T-helper 1 cell (primary cell): ENCODE measurements around the gene CDH4.

Source experiments
- DNase-seq, 5 donors: peaks; one replicate each; pipeline ENCODE4 v3.0.0-alpha.2; 2012 to 2020

The CDH4 gene

GRCh38 chr20:61588411-61589385 is 336.6 kb downstream of the CDH4 start:
- no peak for DNase-seq

DNA sequence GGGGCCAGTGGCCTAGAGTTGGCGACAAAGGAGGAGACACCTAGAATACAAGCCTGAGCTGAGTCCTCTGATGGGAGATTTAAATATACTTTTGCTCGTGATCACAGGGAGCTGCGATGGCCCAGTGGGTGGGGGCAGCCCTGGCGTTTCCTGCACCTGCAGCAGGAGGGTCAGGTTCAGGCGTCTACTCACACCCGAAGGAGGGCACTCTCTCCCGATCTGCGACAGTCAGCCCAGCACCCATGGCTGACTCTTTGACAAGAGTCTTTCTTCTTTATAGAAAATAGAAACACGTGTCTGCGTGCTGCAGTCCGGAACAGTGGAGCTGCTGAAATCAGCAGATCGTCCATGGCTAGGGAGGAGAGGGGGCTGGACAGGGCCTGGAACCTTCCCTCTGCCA is 338.2 kb downstream of the CDH4 start:
- DNase-seq, result no peak

DNA sequence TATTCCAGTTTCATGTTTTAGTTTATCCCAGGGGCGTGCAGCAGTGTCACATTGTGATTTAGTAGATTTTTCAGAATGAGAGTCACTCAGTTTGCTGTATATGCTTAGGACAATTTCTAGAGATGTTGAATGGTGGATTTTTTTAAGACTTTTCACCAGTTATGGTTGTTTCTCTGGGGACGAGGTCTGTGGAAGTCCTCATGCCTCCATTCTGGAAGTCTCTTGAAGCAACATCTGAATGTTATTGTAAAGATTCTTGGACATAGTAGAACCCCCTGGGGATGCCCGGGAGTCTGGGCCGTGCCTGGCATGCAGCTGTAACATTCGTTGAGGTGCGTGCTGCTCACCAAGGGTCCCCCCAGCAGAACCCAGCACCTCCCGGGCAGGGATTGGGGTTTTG is 341.5 kb downstream of the CDH4 start:
- no peak for DNase-seq

DNA sequence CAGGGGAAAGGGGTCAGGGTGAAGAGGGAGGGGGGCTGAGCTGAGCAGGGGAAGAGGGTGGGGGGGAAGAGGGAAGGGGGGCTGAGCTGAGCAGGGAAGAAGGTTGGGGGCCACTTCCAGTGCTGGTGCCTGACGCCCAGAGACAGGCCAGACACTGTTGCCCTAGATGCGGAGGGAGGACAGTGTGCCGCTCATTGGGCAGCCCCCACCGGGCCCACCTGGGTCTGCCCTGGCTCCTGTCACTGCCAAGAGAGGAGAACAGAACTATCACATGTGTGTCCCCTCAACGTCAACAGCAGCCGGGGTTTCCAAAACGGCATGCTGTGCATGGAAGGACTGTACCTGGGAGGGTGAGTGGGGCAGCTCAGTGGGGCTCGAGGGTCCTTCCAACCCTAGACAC is 342.1 kb downstream of the CDH4 start:
- no peak for DNase-seq

DNA sequence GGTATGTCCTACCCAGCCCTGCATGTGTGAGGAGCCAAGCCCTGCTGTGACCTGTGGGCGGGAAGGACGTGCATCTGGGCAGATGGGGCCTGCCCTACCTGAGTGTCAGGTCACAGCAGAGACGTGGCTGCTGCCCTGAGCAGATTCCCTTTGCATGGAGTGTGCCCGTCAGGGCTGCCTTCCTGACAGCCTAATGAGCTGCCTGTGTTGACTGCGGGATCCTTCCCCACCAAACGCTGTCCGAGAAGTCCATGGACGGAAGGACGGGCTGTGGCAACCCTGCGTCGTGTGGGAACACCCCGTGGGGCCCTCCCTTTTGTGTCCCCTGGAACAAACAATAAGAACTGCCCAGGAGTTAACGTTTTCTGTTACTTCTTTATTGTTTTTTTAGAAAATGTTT is 343.2 kb downstream of the CDH4 start:
- no peak for DNase-seq

DNA sequence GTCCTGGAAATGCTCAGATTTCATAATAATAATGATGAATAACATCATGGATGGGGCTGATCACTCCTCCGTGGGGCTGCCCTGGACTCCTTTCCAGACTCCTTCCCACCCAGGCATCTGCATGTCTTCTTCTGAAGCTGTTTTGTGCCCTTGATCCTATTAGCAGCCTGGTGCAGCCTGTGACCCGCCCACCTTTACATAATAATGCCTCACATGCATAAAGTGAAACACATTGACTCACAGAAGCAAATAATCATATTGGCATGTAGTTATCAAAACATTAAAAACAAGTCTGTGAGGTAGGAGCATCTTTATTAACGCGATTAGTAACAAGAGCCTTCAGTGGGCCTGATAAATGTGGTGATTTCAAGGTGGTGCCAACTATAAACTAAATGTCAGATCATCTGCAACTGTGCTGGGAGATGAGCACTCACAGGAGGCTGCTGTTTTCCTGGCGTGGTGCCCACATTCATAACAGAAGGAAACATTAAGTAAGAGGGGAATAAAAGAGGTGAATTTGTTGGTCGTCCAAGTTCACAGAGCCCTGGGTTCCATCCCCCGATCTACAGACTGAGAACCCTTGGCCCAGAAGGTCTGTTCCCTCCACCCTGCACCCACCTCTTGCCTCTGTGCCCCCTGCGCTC is 344.7 kb downstream of the CDH4 start:
- no peak for DNase-seq

DNA sequence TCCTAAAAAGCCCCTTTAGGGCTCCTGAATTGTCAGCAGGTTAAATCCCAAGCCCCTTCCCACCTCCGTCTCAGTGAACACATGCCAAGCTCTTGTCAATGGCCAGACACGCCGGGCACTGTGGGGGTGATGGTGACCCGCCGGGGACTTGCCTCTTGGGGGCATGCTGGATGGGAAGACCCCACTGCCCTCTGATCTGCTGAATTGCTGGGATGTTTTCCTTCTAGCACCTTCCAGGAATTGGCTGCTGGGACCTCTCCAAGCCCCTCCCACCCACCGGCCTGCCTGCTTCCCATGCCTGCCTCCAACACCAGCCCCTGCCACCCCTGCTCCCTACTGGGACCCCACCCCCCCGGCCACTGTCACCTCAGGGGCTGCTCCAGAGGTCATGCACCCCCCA is 345.9 kb downstream of the CDH4 start:
- no peak for DNase-seq

DNA sequence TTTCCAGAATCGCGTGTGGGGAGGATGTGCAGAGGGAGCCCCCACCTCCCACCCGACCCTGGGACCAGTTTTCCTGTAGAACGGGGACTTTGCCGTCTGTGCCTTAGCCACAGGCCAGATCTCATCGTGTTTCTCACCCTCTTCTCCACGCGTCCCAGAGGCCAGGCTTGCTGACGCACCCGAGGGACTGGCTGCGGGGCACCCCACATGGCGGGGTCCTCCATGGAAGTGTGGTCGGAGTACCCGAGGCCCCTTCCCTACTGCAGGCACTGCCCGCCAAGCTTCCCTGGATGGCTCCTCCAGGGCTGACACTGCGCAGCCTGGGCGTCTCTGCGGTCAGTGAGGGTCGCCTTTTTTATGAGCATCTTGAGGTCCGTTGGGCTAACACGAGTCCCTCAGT is 346.5 kb downstream of the CDH4 start:
- DNase-seq, result no peak

DNA sequence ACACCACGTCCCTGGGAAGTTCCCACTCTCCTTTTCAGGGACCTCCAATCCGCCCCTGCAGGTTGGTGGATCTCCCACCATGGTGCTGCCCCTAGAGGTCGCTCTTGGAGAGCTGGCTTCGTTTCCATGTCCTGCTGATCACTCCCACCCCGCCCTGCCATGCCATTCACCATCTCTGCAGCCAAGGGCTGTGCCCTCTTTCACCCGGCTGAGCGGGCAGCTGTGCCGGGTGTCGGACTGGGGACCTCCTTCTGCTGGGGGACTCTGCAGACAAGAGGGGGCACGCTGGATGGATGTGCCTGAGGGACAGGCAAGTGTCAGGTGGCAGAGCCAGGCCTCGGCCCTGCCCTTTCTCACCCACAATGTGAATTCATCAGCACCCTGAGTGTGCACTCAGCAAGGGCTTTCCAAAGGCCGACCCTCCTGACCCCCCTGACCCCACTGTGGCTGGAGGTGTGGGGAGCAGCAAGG is 347.0 kb downstream of the CDH4 start:
- no peak for DNase-seq

DNA sequence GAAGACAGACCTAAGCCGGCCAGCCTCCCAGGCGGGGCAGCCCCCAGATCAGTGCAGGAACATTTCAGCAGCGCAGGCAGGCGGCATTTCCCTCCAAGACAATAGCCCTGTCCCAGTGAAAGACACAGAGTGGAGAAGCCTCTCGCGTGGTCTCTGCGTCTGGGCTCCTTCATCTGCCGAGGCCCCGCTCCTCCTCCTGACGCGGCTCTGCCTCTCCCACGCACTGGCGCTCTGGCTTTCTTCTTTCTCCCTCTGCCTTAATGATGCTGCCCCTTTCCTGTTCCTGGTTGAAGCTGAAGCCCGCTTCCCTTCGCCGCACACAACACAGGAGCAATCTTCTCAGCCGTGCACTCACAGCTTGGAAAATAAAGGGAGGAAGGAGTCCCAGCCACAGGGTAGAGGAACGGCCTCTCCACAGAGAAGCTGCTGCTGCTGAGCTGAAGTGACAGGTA is 347.5 kb downstream of the CDH4 start:
- DNase-seq, result no peak

- DNase-seq, result no peak
Measured at GRCh38 chr20:61600016-61600415, 348.0 kb downstream of the CDH4 start.

- no peak for DNase-seq
Measured at GRCh38 chr20:61601361-61601760, 349.3 kb downstream of the CDH4 start.

GRCh38 chr20:61601853-61602252 is 349.8 kb downstream of the CDH4 start:
- no peak for DNase-seq

DNA sequence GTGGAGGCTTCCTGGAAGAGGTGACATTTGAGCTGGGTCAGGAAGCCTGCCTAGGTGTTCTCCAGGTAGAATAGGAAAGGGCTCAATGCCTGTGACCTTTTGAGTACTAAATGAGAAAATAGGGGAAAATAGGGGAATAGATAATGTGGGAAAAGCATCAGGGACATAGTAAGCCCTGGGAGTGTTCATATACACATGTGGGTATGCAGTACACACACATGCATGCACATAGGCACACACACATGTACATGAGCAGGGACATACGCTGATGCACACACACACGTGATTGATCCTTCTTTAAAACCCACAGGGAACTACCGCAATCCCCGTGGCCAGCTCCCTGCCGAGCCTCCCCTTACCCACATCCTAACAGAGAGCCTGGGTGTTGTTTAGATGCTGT is 351.7 kb downstream of the CDH4 start:
- DNase-seq, result no peak

DNA sequence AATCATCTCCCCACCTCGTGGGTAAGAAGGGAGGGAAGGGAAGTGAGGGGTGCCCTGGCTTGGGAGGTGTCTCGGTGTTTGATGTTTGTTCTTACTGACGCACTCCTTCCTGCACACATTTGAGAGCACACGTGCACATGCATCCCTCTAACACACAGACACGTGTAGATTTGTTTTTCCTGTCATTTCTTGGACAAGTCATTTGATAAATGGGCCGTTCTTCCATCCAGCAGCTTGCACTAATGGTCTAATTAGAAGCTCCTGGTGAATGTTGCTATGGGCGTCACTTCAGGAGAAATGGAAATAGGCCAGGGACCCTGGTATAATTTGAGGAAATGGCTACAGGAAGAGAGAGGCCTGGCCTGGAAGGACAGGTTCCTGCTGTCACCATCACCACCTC is 352.5 kb downstream of the CDH4 start:
- DNase-seq, result no peak

GRCh38 chr20:61605283-61605682 is 353.2 kb downstream of the CDH4 start:
- no peak for DNase-seq

- DNase-seq, result no peak
Measured at GRCh38 chr20:61605862-61606557, 353.9 kb downstream of the CDH4 start.

DNA sequence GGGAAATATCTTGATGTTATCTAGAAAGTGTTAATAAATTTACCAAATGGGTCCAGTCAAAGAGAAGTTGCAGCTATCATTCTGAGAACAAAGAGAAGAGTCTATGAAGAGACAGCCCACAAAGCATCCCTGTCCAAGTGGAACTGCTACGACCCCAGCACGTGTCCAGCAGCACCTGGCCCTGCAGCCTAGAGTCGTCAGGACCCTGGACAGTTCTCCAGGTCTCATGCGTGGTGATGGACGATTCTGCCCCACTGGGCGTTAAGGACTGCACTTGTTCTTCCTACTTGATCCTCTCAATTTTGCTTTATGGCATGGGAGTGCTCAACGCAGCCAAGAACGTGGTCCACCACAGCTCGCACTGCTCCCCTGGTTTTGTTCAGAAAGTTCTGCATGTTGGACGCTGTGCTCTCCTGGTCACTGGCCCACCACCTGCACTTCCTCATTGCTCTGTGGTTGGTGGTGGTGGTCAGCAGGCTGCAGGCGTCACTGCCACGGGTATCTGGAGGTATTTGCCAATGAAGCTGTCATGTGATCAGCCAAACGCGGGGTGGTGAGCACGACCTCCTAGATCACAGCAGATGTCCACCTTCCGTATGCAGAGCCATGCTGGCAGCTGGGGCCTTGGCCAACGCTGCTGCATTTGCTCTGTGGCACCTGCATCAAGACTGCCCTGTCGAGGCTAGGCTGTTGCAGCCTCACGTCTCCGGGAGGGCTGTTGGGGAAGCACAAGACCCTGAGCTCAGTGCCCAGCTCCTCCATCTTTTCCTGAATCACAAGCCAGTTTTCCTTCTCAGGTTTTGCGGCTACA is 356.4 kb downstream of the CDH4 start:
- DNase-seq, result no peak

- no peak for DNase-seq
Measured at GRCh38 chr20:61609461-61609860, 357.4 kb downstream of the CDH4 start.

DNA sequence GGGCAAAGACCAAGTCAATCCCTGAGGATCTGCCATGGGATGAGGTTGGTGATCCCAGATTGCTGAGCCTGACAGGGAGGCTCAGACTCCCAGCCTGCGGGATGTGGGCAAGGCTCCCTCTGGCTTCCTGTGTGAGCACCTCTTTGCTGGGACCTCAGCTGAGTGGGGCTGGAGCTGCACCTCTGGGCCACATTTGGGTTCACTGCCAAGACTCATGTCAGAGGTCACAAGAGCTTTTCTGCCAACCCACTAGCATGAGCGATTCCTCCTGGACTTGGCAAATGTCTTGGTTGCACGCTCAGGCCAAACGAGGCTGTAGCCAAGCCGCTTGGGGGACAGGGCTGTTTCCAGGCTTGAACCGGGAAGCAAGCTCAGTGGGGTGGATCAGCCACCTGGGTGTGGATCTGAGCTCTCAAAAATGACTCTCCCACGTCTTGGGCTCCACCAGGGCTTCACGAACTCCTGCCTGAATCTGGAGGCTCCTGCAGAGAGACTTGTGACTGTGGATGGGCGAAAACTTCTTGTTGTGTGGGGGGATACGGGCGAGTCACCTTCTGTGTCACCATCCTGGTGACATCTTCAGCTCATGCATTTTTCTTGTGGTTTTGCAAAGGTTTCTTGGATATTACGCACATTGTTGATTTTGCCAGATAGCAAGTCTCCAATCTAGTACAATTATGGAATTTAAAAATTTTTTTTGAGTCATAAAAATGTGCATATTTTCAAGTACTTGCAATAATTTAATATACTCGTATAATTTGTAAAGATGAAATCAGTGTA is 359.5 kb downstream of the CDH4 start:
- DNase-seq, result no peak

- no peak for DNase-seq
Measured at GRCh38 chr20:61613917-61614705, 362.1 kb downstream of the CDH4 start.
